ENCODE data around the gene UHRF1. TPM values are rescaled to one million over a fixed set of nuclear protein-coding genes. Genes with fewer than 3 reads are reported as not detected.

UHRF1 gene
- total RNA-seq, 1 experiment from 2014 or later = 53.6 TPM

DNA sequence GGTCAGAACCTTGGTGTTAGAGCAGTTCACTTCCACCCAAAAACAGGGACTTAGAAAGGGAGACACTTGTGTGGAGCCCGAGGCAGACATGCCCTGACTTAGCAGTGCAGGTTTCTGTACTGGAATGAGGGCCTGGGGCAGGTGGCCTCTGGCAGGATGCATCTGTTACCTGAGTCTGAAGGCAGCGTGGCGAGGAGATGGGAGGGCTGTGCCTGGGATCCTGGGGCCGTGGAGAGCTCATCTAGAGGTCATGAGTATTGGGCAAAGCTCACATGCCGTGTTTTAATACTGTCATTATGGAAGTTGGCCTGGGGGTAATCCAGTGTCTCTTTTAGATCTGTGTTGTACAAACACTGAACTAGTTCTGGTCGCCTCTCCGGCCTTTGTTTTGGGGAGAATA is 81.0 kb downstream of the UHRF1 start:
- ChIA-PET CTCF (interaction anchor here (1.4 kb wide), 1 partner anchor 17 kb away, joined by 4 read pairs; no protein-coding TSS in a partner anchor), POLR2A (no interaction called here)
- DNase-seq (ENCODE audit: low read depth, low spot score) = no peak
- in situ Hi-C loops (cut with HindIII; ENCODE audit: low pct_unique_long_range_greater_than_20kb, low sequenced_read_pairs) (no loop called here), intact Hi-C loops (cut with micrococcal nuclease; ENCODE audit: unreplicated experiment) (no loop called here)
- no TSS peak for BruUV-seq (replicated peaks)
- Histone ChIP-seq H3K27ac (ENCODE audit: low read length) (no peak overlapping the region), H3K27me3 (ENCODE audit: control insufficient read depth, insufficient read depth, low read length) (no peaks in the 10 kb centered on the region), H3K36me3 (ENCODE audit: control insufficient read depth, insufficient read depth, low read length) (no peaks in the 10 kb centered on the region), H3K4me3 (ENCODE audit: low read depth in 2 of 2, low read length in 2 of 2) (no peak overlapping the region), H3K4me1 (ENCODE audit: control insufficient read depth, insufficient read depth, low read length) (no peaks in the 10 kb centered on the region), H3K9me3 (ENCODE audit: control insufficient read depth, insufficient read depth, low read depth, low read length) (no peaks in the 10 kb centered on the region)
- no peak for ATAC-seq
- TF ChIP-seq POLR2AphosphoS5 (IDR thresholded peaks at IDR 0.05; ENCODE audit: low read depth, low read length) = no peak
- no peak for TF ChIP-seq TCF7L2 (IDR thresholded peaks at IDR 0.05; ENCODE audit: low read depth, low read length)
- no peak for TF ChIP-seq SIN3A (IDR thresholded peaks at IDR 0.05; ENCODE audit: borderline replicate concordance, insufficient read depth, low read depth, low read length)
- TF ChIP-seq, protein P1, sequence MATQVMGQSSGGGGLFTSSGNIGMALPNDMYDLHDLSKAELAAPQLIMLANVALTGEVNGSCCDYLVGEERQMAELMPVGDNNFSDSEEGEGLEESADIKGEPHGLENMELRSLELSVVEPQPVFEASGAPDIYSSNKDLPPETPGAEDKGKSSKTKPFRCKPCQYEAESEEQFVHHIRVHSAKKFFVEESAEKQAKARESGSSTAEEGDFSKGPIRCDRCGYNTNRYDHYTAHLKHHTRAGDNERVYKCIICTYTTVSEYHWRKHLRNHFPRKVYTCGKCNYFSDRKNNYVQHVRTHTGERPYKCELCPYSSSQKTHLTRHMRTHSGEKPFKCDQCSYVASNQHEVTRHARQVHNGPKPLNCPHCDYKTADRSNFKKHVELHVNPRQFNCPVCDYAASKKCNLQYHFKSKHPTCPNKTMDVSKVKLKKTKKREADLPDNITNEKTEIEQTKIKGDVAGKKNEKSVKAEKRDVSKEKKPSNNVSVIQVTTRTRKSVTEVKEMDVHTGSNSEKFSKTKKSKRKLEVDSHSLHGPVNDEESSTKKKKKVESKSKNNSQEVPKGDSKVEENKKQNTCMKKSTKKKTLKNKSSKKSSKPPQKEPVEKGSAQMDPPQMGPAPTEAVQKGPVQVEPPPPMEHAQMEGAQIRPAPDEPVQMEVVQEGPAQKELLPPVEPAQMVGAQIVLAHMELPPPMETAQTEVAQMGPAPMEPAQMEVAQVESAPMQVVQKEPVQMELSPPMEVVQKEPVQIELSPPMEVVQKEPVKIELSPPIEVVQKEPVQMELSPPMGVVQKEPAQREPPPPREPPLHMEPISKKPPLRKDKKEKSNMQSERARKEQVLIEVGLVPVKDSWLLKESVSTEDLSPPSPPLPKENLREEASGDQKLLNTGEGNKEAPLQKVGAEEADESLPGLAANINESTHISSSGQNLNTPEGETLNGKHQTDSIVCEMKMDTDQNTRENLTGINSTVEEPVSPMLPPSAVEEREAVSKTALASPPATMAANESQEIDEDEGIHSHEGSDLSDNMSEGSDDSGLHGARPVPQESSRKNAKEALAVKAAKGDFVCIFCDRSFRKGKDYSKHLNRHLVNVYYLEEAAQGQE (IDR thresholded peaks at IDR 0.05; ENCODE audit: insufficient read depth in 1 of 2, low read depth in 2 of 2, low read length in 1 of 2) = no peak
- TF ChIP-seq, protein P2, sequence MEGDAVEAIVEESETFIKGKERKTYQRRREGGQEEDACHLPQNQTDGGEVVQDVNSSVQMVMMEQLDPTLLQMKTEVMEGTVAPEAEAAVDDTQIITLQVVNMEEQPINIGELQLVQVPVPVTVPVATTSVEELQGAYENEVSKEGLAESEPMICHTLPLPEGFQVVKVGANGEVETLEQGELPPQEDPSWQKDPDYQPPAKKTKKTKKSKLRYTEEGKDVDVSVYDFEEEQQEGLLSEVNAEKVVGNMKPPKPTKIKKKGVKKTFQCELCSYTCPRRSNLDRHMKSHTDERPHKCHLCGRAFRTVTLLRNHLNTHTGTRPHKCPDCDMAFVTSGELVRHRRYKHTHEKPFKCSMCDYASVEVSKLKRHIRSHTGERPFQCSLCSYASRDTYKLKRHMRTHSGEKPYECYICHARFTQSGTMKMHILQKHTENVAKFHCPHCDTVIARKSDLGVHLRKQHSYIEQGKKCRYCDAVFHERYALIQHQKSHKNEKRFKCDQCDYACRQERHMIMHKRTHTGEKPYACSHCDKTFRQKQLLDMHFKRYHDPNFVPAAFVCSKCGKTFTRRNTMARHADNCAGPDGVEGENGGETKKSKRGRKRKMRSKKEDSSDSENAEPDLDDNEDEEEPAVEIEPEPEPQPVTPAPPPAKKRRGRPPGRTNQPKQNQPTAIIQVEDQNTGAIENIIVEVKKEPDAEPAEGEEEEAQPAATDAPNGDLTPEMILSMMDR (IDR thresholded peaks at IDR 0.05) = no peak

DNA sequence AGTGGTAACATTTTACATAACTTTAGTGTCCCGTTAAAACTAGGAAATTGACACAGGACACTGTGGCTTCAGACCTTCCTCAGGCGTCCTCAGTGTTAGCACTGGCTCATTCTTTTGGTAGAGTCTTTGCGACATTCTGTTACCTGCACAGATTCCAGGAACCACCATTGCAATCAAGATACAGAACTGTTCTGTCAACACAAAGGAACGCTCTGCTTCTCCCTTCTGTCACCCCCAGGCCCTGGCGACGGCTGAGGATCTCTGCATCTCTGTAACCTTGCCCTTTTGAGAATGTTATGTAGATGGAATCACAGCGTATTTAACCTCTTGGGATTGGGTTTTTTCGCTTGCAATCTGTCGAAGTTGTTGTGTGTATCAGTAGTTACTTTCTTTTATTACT is 82.2 kb downstream of the UHRF1 start:
- in situ Hi-C loops (cut with HindIII; ENCODE audit: low pct_unique_long_range_greater_than_20kb, low sequenced_read_pairs) = no loop called here

More for the DNA sequence above, 82.2 kb downstream of the UHRF1 start:
- TF ChIP-seq, protein P2 (IDR thresholded peaks at IDR 0.05) = no peak
- TF ChIP-seq POLR2AphosphoS5 (IDR thresholded peaks at IDR 0.05; ENCODE audit: low read depth, low read length) (no peak), TCF7L2 (IDR thresholded peaks at IDR 0.05; ENCODE audit: low read depth, low read length) (no peak), SIN3A (IDR thresholded peaks at IDR 0.05; ENCODE audit: borderline replicate concordance, insufficient read depth, low read depth, low read length) (no peak)
- TF ChIP-seq, protein P1 (IDR thresholded peaks at IDR 0.05; ENCODE audit: insufficient read depth in 1 of 2, low read depth in 2 of 2, low read length in 1 of 2) = no peak
- Histone ChIP-seq H3K27me3 (ENCODE audit: control insufficient read depth, insufficient read depth, low read length) (no peaks in the 10 kb centered on the region), H3K4me3 (ENCODE audit: low read depth in 2 of 2, low read length in 2 of 2) (no peak overlapping the region), H3K36me3 (ENCODE audit: control insufficient read depth, insufficient read depth, low read length) (no peaks in the 10 kb centered on the region), H3K27ac (ENCODE audit: low read length) (no peak overlapping the region), H3K4me1 (ENCODE audit: control insufficient read depth, insufficient read depth, low read length) (no peaks in the 10 kb centered on the region), H3K9me3 (ENCODE audit: control insufficient read depth, insufficient read depth, low read depth, low read length) (no peaks in the 10 kb centered on the region)
- no peak for DNase-seq (ENCODE audit: low read depth, low spot score)
- POLR2A ChIA-PET = no interaction called here
- intact Hi-C loops (cut with micrococcal nuclease; ENCODE audit: unreplicated experiment) = no loop called here
- CTCF ChIA-PET = no interaction called here
- BruUV-seq (replicated peaks) = no TSS peak
- ATAC-seq = no peak
